H1 (cell line): Measurements from ENCODE around the gene RNU11. TPM values are rescaled to one million over a fixed set of nuclear protein-coding genes. Genes with fewer than 3 reads are reported as not detected.

Experiments used
- CBX8 ChIP-seq: fragments of 300-800, 300-1000 bp; sonication (generic); IDR thresholded peaks from 2 replicates; pipeline ENCODE4 v1.7.1; 2016; ENCODE audit warnings: low read depth, low read length, borderline replicate concordance
- CHD1 ChIP-seq: IDR thresholded peaks from 2 replicates; pipeline ENCODE4 v1.6.1; 2012; ENCODE audit warnings: low read depth, low read length, improper control_type of control experiment
- CHD7 ChIP-seq: fragments of 300-600 bp; sonication (generic); IDR thresholded peaks from 2 replicates; pipeline ENCODE4 v1.7.1; 2012; ENCODE audit warnings: low read length, moderate library complexity, mild to moderate bottlenecking, inconsistent platforms; ENCODE audit not compliant: insufficient replicate concordance
- CREB1 ChIP-seq: IDR thresholded peaks from 2 replicates; pipeline ENCODE4 v1.6.1; 2012; ENCODE audit warnings: inconsistent platforms
- HDAC6 ChIP-seq: IDR thresholded peaks from one replicate; pipeline ENCODE4 v1.7.1; 2012; ENCODE audit warnings: low read depth, mild to moderate bottlenecking, inconsistent platforms, low read length, moderate library complexity
- KDM5A ChIP-seq: fragments of 200-600 bp; IDR thresholded peaks from 2 replicates; pipeline ENCODE4 v1.7.1; 2012; ENCODE audit warnings: mild to moderate bottlenecking, low read length, inconsistent platforms, mixed read lengths
- PHF8 ChIP-seq: fragments of 200-600 bp; sonication (generic); conservative IDR thresholded peaks from 2 replicates; pipeline ENCODE4 v1.7.1; 2012; ENCODE audit warnings: low read depth, mild to moderate bottlenecking, inconsistent platforms, low read length, moderate library complexity
- RAD21 ChIP-seq, 2 experiments: IDR thresholded peaks in 1 of 2; conservative IDR thresholded peaks in 1 of 2; 2 replicates each; pipeline ENCODE4 v1.6.1; 2011; ENCODE audit warnings: low read depth in 2 of 2, low read length in 2 of 2, improper control_type of control experiment in 1 of 2, inconsistent platforms in 1 of 2, mild to moderate bottlenecking in 1 of 2, moderate library complexity in 1 of 2
- SP4 ChIP-seq: IDR thresholded peaks from 2 replicates; pipeline ENCODE4 v1.6.1; 2012; ENCODE audit warnings: low read length, inconsistent platforms
- SRF ChIP-seq: IDR thresholded peaks from 2 replicates; pipeline ENCODE4 v1.6.1; 2011; ENCODE audit warnings: mild to moderate bottlenecking, low read depth, low read length, moderate library complexity
- TAF1 ChIP-seq: IDR thresholded peaks from 2 replicates; pipeline ENCODE4 v1.6.1; 2011; ENCODE audit warnings: mild to moderate bottlenecking, low read depth, low read length
- TCF12 ChIP-seq: IDR thresholded peaks from 2 replicates; pipeline ENCODE4 v1.6.1; 2011; ENCODE audit warnings: low read depth, mild to moderate bottlenecking, low read length
- TEAD4 ChIP-seq: IDR thresholded peaks from 2 replicates; pipeline ENCODE4 v1.6.1; 2012; ENCODE audit warnings: low read depth, low read length, inconsistent platforms, mixed read lengths
- polyA plus RNA-seq, 7 experiments: library from polyadenylated mRNA; depleted of rRNA in 3 of 7; stranded (reverse) in 5 of 7; unstranded in 2 of 7; fragments of >200 nt in 5 of 7; fragments of 200-250 nt in 2 of 7; gene quantifications; 1 replicate in 5 of 7; 2 replicates in 1 of 7; 4 replicates in 1 of 7; pipeline versions ENCODE4 v1.2.1 to v1.2.3, GENCODE V29; 2011 to 2013; ENCODE audit warnings: missing spikeins in 2 of 7, mixed read lengths in 2 of 7
- total RNA-seq: library from RNA; stranded (reverse); fragmentation: NEBNext Ultra II Directional; extraction: Animal tissue kit (Norgen Biotek cat#: 25700); gene quantifications from 2 replicates; pipeline ENCODE4 v1.2.1, GENCODE V29; 2021

The RNU11 gene
- total and polyA plus RNA-seq, 2 of the 8 experiments (the other 6 are each of a cell fraction or from before 2014, with no cell fraction given) = not detected

- TF ChIP-seq CHD7 = no peak
- no peak for TF ChIP-seq CBX8
- no peak for TF ChIP-seq CHD1
- TF ChIP-seq KDM5A = no peak
- TF ChIP-seq TAF1 = no peak
- no peak for TF ChIP-seq TCF12
- no peak for TF ChIP-seq SRF
- no peak for TF ChIP-seq PHF8
- no peak for TF ChIP-seq HDAC6
- no peak for TF ChIP-seq SP4
- TF ChIP-seq RAD21 (IDR thresholded peaks at IDR 0.05 in 1 of 2, conservative IDR thresholded peaks at IDR 0.05 in 1 of 2; ENCODE audit: low read depth in 2 of 2, low read length in 2 of 2) = no peak
- no peak for TF ChIP-seq TEAD4
- no peak for TF ChIP-seq CREB1
Measured at GRCh38 chr1:28666806-28667205, 18.4 kb downstream of the RNU11 start (continued).
